Bronchial epithelial cell (primary cell): Measurements from ENCODE around the gene TMCO2. TPM values are rescaled to one million over a fixed set of nuclear protein-coding genes. Genes with fewer than 3 reads are reported as not detected.

Experiments
- DNase-seq: peaks from one replicate; pipeline ENCODE4 v3.0.0-alpha.2; 2010; ENCODE audit warnings: low read depth
- FAIRE-seq: peaks from 2 replicates; lab custom pipeline; 2011; peaks lifted over from hg19 to GRCh38; lab: Jason Lieb, UNC
- H3K27me3 ChIP-seq: 2 replicates; pipeline ENCODE4 v1.5.1; 2011; ENCODE audit warnings: low read length; ENCODE audit not compliant: control insufficient read depth, insufficient read depth
- H3K36me3 ChIP-seq: 2 replicates; pipeline ENCODE4 v1.5.1; 2011; ENCODE audit warnings: low read length; ENCODE audit not compliant: control insufficient read depth, insufficient read depth
- H3K4me3 ChIP-seq: 2 replicates; pipeline ENCODE4 v1.5.1; 2011; ENCODE audit warnings: mild to moderate bottlenecking, low read depth, low read length, control low read depth
- CTCF ChIP-seq: IDR thresholded peaks from 2 replicates; pipeline ENCODE4 v1.5.1; 2011; ENCODE audit warnings: mild to moderate bottlenecking, moderate library complexity, low read length, control low read depth, inconsistent platforms; ENCODE audit not compliant: insufficient read depth, severe bottlenecking
- total RNA-seq: library from RNA; depleted of rRNA; stranded (reverse); fragments of >200 nt; gene quantifications from 2 replicates; pipeline ENCODE4 v1.2.1, GENCODE V29; 2014

TMCO2 gene
- total RNA-seq, 1 donor from 2014 or later = not detected

- DNase-seq = no peak
- H3K27me3 ChIP-seq = no peaks in the 10 kb centered on the region
- no peak overlapping the region for H3K4me3 ChIP-seq
- FAIRE-seq = no peak
- TF ChIP-seq CTCF = no peak
- peaks cover 3% of the 10 kb centered on the region for H3K36me3 ChIP-seq
These were observed 28.4 kb downstream of the TMCO2 start for GRCh38 chr1:40276122-40276521.

- DNase-seq (no peak), FAIRE-seq (no peak)
- no peak for TF ChIP-seq CTCF
- Histone ChIP-seq H3K36me3 (peaks cover 2% of the 10 kb centered on the region), H3K4me3 (no peak overlapping the region), H3K27me3 (no peaks in the 10 kb centered on the region)
These were observed 34.1 kb downstream of the TMCO2 start for GRCh38 chr1:40281853-40282252.

- H3K4me3 ChIP-seq = no peak overlapping the region
- TF ChIP-seq CTCF = no peak
- no peak for DNase-seq
- H3K36me3 ChIP-seq = peaks cover 8% of the 10 kb centered on the region
- no peak for FAIRE-seq
- no peaks in the 10 kb centered on the region for H3K27me3 ChIP-seq
These were observed 43.6 kb downstream of the TMCO2 start for GRCh38 chr1:40291293-40291692.

- H3K36me3 ChIP-seq = no peaks in the 10 kb centered on the region
- TF ChIP-seq CTCF = no peak
- FAIRE-seq (no peak), DNase-seq (no peak)
- no peaks in the 10 kb centered on the region for H3K27me3 ChIP-seq
- no peak overlapping the region for H3K4me3 ChIP-seq
These were observed 51.9 kb downstream of the TMCO2 start for GRCh38 chr1:40299366-40300248.

GRCh38 chr1:40300249-40300567 lies 52.5 kb downstream of the TMCO2 start:
- H3K27me3 ChIP-seq = no peaks in the 10 kb centered on the region
- FAIRE-seq = no peak
- no peaks in the 10 kb centered on the region for H3K36me3 ChIP-seq
- no peak for TF ChIP-seq CTCF
- H3K4me3 ChIP-seq = no peak overlapping the region
- DNase-seq = no peak

GRCh38 chr1:40300651-40301050 lies 52.9 kb downstream of the TMCO2 start:
- no peak for TF ChIP-seq CTCF
- H3K36me3 ChIP-seq = no peaks in the 10 kb centered on the region
- no peaks in the 10 kb centered on the region for H3K27me3 ChIP-seq
- DNase-seq (no peak), FAIRE-seq (no peak)
- no peak overlapping the region for H3K4me3 ChIP-seq
